HCT116 (cell line): Measurements from ENCODE around the gene CHFR.

ENCODE experiments used
- CTCF ChIP-seq, 3 experiments: fragments of 200-600 bp in 1 of 3; sonication (generic) in 1 of 3; IDR thresholded peaks in 2 of 3; conservative IDR thresholded peaks in 1 of 3; 2 replicates each; pipeline ENCODE4 v1.5.1; 2012 to 2017; ENCODE audit warnings: low read depth in 2 of 3, low read length in 2 of 3, antibody characterized with exemption in 1 of 3, borderline replicate concordance in 1 of 3, control low read depth in 1 of 3, mild to moderate bottlenecking in 1 of 3, mixed read lengths in 1 of 3, mixed run types in 1 of 3, moderate library complexity in 1 of 3; ENCODE audit not compliant: insufficient read depth in 1 of 3
- EZH2 ChIP-seq: fragments of 200-600 bp; sonication (generic); IDR thresholded peaks from 2 replicates; pipeline ENCODE4 v1.6.1; 2017; ENCODE audit warnings: antibody characterized with exemption, mixed run types
- JUND ChIP-seq: IDR thresholded peaks from 2 replicates; pipeline ENCODE4 v1.6.1; 2012
- POLR2AphosphoS5 ChIP-seq: IDR thresholded peaks from 2 replicates; pipeline ENCODE4 v1.6.1; 2011; ENCODE audit warnings: mild to moderate bottlenecking, low read depth, low read length, moderate library complexity

GRCh38 chr12:132909030-132909368, 21.6 kb upstream of the CHFR start:
- TF ChIP-seq EZH2: no peak
- no peak for TF ChIP-seq CTCF (IDR thresholded peaks at IDR 0.05 in 2 of 3, conservative IDR thresholded peaks at IDR 0.05 in 1 of 3; ENCODE audit: borderline replicate concordance in 1 of 3, insufficient read depth in 1 of 3, low read depth in 2 of 3, low read length in 2 of 3)
- no peak for TF ChIP-seq JUND
- TF ChIP-seq POLR2AphosphoS5: no peak
